Activated CD4-positive, alpha-beta T cell treated with anti-CD3 and anti-CD28 coated beads, Interleukin-2, amount 50 U/mL, for 16 hours (primary cell): ENCODE data around the gene NAA35.

Experiments
- DNase-seq: peaks from one replicate; pipeline ENCODE4 v3.0.0-alpha.2; 2020

NAA35 gene

DNA sequence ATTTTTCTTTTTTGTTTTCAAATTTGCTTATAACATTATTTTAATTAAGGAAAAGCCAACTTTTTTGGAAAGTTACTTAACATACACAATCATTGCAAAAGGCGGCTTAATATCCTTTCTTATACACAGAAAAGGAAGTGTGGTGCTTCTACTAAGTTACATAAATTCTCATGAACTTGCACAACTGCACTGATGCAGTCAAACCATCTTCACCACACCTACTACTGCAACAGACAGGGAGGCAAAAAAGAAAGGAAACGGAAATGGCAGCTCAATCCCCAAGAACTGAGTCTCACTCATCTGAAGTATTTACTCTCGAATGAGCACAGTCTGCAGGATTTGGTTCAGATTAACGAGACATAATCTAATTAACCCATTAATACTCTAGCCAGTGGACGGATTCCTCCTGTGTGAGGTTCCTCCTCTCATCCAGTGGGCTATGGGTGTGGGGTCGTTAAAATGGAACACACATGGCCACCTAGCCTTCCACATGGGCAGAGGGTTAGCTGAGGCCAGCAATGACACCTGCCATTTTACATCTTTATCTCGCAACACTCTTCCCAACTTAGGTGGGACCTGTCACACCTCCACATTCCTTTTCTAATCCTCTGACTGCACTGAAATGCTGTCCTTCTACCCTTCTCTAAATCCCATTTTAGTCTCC, 128.4 kb downstream of the NAA35 start:
- DNase-seq: no peak
